Loucy (cell line): ENCODE measurements around the gene RAPGEF2.

Source experiments
- EZH2phosphoT487 ChIP-seq: fragments of 200-600 bp; IDR thresholded peaks from 2 replicates; pipeline ENCODE4 v1.6.1; 2018; ENCODE audit warnings: antibody characterized with exemption, mild to moderate bottlenecking, moderate library complexity, borderline replicate concordance
- TF ChIP-seq, protein P1 (sequence below): fragments of 200-600 bp; sonication (generic); conservative IDR thresholded peaks from 2 replicates; pipeline ENCODE4 v1.5.1; 2014; ENCODE audit warnings: mild to moderate bottlenecking, antibody characterized with exemption, low read length

DNA sequence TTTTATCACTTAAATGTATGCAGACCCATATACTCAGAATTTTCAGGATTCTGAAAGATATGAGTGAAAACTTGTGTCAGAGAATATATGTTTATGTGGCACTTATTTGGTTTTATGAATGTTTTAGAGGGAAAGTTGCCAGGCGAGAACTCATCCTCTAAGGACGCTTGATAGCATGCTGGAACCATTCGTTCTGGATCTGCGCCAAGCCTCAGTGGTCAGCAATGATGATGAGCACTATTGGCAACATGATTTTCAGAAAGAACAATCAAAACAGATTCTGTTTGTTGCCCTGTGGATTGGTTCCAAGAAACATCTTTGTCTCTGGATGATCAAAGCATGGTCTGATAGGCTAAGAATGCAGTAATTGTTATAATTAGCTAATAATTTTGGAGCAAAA is 32.1 kb upstream of the RAPGEF2 start:
- TF ChIP-seq, protein P1, sequence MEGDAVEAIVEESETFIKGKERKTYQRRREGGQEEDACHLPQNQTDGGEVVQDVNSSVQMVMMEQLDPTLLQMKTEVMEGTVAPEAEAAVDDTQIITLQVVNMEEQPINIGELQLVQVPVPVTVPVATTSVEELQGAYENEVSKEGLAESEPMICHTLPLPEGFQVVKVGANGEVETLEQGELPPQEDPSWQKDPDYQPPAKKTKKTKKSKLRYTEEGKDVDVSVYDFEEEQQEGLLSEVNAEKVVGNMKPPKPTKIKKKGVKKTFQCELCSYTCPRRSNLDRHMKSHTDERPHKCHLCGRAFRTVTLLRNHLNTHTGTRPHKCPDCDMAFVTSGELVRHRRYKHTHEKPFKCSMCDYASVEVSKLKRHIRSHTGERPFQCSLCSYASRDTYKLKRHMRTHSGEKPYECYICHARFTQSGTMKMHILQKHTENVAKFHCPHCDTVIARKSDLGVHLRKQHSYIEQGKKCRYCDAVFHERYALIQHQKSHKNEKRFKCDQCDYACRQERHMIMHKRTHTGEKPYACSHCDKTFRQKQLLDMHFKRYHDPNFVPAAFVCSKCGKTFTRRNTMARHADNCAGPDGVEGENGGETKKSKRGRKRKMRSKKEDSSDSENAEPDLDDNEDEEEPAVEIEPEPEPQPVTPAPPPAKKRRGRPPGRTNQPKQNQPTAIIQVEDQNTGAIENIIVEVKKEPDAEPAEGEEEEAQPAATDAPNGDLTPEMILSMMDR: no peak
- no peak for TF ChIP-seq EZH2phosphoT487
